Upper lobe of left lung (tissue), 6 donors: ENCODE results near the gene LRRIQ4. TPM values are rescaled to one million over a fixed set of nuclear protein-coding genes. Genes with fewer than 3 reads are reported as not detected.

Source experiments
- ATAC-seq, 2 donors: fragments of 200-7000 bp; cut with Tn5 transposase; one replicate each; pipeline ENCODE4 v1.9.1; 2022; ENCODE audit warnings: mild to moderate bottlenecking in 2 of 2, moderate library complexity in 2 of 2; ENCODE audit not compliant: low FRiP score in 2 of 2
- DNase-seq, 2 donors: peaks; one replicate each; pipeline ENCODE4 v3.0.0-alpha.2; 2019 to 2020
- H3K27ac ChIP-seq, 4 donors: fragments of 200-600 bp; sonication (generic); one replicate each; pipeline ENCODE4 v1.5.1; 2016 to 2019
- H3K27me3 ChIP-seq, 4 donors: fragments of 200-600 bp; sonication (generic); one replicate each; pipeline ENCODE4 v1.5.1; 2017 to 2019
- H3K36me3 ChIP-seq, 4 donors: fragments of 200-600 bp; sonication (generic); one replicate each; pipeline ENCODE4 v1.5.1; 2016 to 2019
- H3K4me1 ChIP-seq, 4 donors: fragments of 200-600 bp; sonication (generic); one replicate each; pipeline ENCODE4 v1.5.1; 2018 to 2019
- H3K4me3 ChIP-seq, 4 donors: fragments of 200-600 bp; sonication (generic); one replicate each; pipeline ENCODE4 v1.5.1; 2017 to 2019; ENCODE audit warnings: mild to moderate bottlenecking in 2 of 4, moderate library complexity in 1 of 4
- H3K9me3 ChIP-seq, 4 donors: fragments of 200-600 bp; sonication (generic); one replicate each; pipeline ENCODE4 v1.5.1; 2018 to 2019
- CTCF ChIP-seq, 6 experiments: fragments of 450-650 bp in 4 of 6; fragments of 200-600 bp in 2 of 6; sonication (generic) in 2 of 6; IDR thresholded peaks; one replicate each; pipeline ENCODE4 v1.5.1; 2016 to 2019; ENCODE audit warnings: antibody characterized with exemption in 6 of 6
- EP300 ChIP-seq, 4 donors: sonication (generic); formaldehyde crosslinking; IDR thresholded peaks; one replicate each; pipeline ENCODE4 v1.5.1; 2017; ENCODE audit warnings: antibody characterized with exemption in 4 of 4, control low read depth in 2 of 4
- POLR2A ChIP-seq, 4 donors: fragments of 450-650 bp; IDR thresholded peaks; one replicate each; pipeline ENCODE4 v1.5.1; 2016 to 2017; ENCODE audit warnings: antibody characterized with exemption in 4 of 4, mild to moderate bottlenecking in 2 of 4
- POLR2AphosphoS5 ChIP-seq, 2 donors: sonication (generic); formaldehyde crosslinking; IDR thresholded peaks; one replicate each; pipeline ENCODE4 v1.5.1; 2017; ENCODE audit warnings: antibody characterized with exemption in 2 of 2
- WGBS, 2 donors: methylation state at CpG; one replicate each; pipeline ENCODE4 v1.1.5; 2017 to 2018; 5-methylcytosine and 5-hydroxymethylcytosine counted together
- total RNA-seq, 6 donors: library from RNA; depleted of rRNA in 4 of 6; stranded (reverse); fragments of >200 nt in 4 of 6; gene quantifications; one replicate each; pipeline versions ENCODE4 v1.1.0 to v1.2.1, GENCODE V29; 2016 to 2021
- donor health status: DM: no; HTN: no; CAD: no; lungs with moderate emphysema.
- donor health status: DM: no; HTN: yes; CAD: no; lungs with severe emphysema.

LRRIQ4 gene
- total RNA-seq, 6 donors from 2014 or later, result 0.22 to 0.24 TPM; not detected in 4

DNA sequence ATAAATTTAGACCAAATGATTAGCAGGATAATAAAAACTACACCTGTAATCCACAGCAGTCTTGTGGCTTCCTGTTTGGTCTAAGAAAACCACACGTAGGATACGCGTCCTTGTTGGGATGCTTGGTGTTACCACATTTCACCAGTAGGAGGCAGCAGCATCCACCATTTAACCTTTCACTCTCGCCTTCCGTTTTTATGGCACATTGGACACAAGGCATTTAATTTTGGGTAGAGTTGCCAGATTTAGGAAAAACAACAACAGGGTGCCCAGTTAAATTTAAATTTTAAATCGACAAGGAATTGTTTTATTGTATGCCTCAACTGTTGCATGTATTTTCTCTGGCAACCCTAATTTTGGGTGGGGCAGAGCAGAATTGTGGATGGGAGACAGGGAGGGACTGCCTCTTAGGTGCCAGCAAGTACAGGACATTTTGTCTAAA, 50.8 kb downstream of the LRRIQ4 start:
- Histone ChIP-seq H3K36me3 (no peaks in the 10 kb centered on the region), H3K9me3 (no peaks in the 10 kb centered on the region), H3K4me3 (no peak overlapping the region), H3K4me1 (peaks cover 0 to 14% (median 5%) of the 10 kb centered on the region in 4 donors), H3K27ac (no peak overlapping the region), H3K27me3 (no peaks in the 10 kb centered on the region)
- TF ChIP-seq CTCF (IDR thresholded peaks at IDR 0.05) (peak; percentile 79 to 94 (median 88)), EP300 (IDR thresholded peaks at IDR 0.05) (no peak), POLR2AphosphoS5 (IDR thresholded peaks at IDR 0.05) (peak in 1 of 2 donors; percentile 20)
- ATAC-seq (peak; percentile 89 to 91), DNase-seq (peak in 1 of 2 donors; percentile 69)
- 0 to 5% methylated on average over 6 of the region's 6 CpGs for WGBS, 2 donors

DNA sequence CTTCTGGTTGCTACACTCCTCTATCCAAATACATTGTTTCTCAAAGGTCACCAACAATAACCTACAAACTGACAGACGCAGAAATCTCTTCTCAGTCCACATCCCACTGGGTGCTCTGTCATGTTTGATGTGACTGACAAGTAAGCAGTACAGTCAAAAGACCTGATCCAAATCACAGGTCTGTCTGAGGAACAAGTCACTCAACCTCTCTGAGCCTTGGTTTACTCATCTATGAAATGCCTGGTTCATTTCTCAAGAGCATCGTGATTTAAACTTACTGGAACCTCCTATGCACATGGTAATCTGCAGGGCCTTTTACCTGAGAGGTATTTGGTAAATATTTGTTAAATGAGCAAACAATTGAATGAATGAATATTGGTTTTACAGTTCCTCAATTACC, 51.6 kb downstream of the LRRIQ4 start:
- 73 to 88% methylated on average over 2 of the region's 2 CpGs for WGBS, 2 donors
- H3K27ac ChIP-seq, result no peak overlapping the region
- no peak overlapping the region for H3K4me3 ChIP-seq
- H3K9me3 ChIP-seq, result no peaks in the 10 kb centered on the region
- TF ChIP-seq POLR2AphosphoS5 (IDR thresholded peaks at IDR 0.05) (no peak), EP300 (IDR thresholded peaks at IDR 0.05) (no peak), CTCF (IDR thresholded peaks at IDR 0.05) (no peak), POLR2A (IDR thresholded peaks at IDR 0.05) (no peak)
- peaks cover 0 to 14% (median 5%) of the 10 kb centered on the region in 4 donors for H3K4me1 ChIP-seq
- no peaks in the 10 kb centered on the region for H3K27me3 ChIP-seq
- H3K36me3 ChIP-seq, result no peaks in the 10 kb centered on the region
- DNase-seq, result no peak
- no peak for ATAC-seq

DNA sequence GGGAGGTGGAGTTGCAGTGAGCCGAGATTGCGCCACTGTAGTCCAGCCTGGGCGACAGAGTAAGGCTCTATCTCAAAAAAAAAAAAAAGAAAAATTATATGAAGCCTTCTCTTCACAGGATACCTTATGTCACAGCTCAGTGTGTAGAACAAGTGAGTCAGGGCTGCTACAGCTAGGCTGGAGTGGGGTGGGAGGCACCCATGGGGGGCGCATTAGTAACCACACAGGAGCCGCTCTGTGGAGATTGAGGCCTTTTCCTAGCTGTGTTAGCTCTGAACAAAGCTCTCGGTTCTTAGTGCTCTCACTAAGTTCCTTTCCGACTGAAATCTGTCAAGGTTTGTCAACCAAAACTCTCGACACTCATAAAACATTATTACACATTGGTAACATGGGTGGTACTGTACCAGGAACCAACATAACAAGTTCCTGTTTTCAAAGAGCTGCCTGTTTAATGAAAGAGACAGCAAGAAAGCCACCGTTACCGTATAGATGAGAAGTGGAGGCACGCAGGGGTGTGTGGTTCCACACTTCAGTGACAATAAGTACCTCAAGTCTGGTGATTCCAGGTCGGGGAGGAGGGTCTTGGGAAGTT, 52.6 kb downstream of the LRRIQ4 start:
- no peak overlapping the region for H3K4me3 ChIP-seq
- H3K27ac ChIP-seq, result no peak overlapping the region
- no peaks in the 10 kb centered on the region for H3K36me3 ChIP-seq
- H3K9me3 ChIP-seq, result no peaks in the 10 kb centered on the region
- DNase-seq (no peak), ATAC-seq (peak in 1 of 2 donors; percentile 40)
- H3K4me1 ChIP-seq, result peaks cover 4 to 15% (median 5%) of the 10 kb centered on the region in 4 donors
- no peak for TF ChIP-seq POLR2A (IDR thresholded peaks at IDR 0.05)
- TF ChIP-seq EP300 (IDR thresholded peaks at IDR 0.05), result no peak
- no peak for TF ChIP-seq POLR2AphosphoS5 (IDR thresholded peaks at IDR 0.05)
- TF ChIP-seq CTCF (IDR thresholded peaks at IDR 0.05), result no peak
- H3K27me3 ChIP-seq, result no peaks in the 10 kb centered on the region
- WGBS, 2 donors, result 41 to 58% methylated on average over 12 of the region's 12 CpGs

- WGBS, 2 donors, result 85% methylated on average over 3 of the region's 3 CpGs
- no peaks in the 10 kb centered on the region for H3K9me3 ChIP-seq
- no peak for TF ChIP-seq POLR2AphosphoS5 (IDR thresholded peaks at IDR 0.05)
- TF ChIP-seq CTCF (IDR thresholded peaks at IDR 0.05), result no peak
- TF ChIP-seq EP300 (IDR thresholded peaks at IDR 0.05), result no peak
- no peak for TF ChIP-seq POLR2A (IDR thresholded peaks at IDR 0.05)
- DNase-seq, result no peak
- no peak overlapping the region for H3K4me3 ChIP-seq
- H3K36me3 ChIP-seq, result no peaks in the 10 kb centered on the region
- peaks cover 4 to 30% (median 10%) of the 10 kb centered on the region in 4 donors for H3K4me1 ChIP-seq
- no peak overlapping the region for H3K27ac ChIP-seq
- no peak for ATAC-seq
- no peaks in the 10 kb centered on the region for H3K27me3 ChIP-seq
Measured at GRCh38 chr3:169867584-169868210, 55.0 kb downstream of the LRRIQ4 start.
